ENCODE measurements around the gene NUP62CL.

DNA sequence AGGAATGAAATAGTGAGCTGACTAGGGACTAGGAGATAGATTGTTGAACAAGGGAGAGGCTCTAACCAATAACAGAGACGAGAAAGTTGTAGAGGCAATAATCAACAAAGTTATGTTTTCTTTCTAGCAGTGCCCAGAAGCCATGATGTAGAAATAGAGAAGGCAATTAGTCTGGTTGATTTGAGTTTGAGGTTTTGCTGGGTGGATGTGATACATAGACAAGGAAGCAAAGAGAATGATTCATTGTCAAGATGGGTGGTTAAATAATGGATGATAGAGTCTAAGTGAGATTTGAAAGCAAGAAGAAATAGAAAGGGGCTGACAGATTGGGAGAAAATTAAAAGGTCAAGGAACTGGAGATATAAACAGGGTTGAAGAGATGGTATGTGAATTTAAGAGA is 98.8 kb downstream of the NUP62CL start:
- TF ChIP-seq, protein P1, sequence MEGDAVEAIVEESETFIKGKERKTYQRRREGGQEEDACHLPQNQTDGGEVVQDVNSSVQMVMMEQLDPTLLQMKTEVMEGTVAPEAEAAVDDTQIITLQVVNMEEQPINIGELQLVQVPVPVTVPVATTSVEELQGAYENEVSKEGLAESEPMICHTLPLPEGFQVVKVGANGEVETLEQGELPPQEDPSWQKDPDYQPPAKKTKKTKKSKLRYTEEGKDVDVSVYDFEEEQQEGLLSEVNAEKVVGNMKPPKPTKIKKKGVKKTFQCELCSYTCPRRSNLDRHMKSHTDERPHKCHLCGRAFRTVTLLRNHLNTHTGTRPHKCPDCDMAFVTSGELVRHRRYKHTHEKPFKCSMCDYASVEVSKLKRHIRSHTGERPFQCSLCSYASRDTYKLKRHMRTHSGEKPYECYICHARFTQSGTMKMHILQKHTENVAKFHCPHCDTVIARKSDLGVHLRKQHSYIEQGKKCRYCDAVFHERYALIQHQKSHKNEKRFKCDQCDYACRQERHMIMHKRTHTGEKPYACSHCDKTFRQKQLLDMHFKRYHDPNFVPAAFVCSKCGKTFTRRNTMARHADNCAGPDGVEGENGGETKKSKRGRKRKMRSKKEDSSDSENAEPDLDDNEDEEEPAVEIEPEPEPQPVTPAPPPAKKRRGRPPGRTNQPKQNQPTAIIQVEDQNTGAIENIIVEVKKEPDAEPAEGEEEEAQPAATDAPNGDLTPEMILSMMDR (conservative IDR thresholded peaks at IDR 0.05; ENCODE audit: low read depth, low read length) = no peak
- TF ChIP-seq EZH2 (IDR thresholded peaks at IDR 0.05; ENCODE audit: low read length, unreplicated experiment) = no peak

Measured in PC-3 (cell line).